GM12873 (cell line): ENCODE data around the gene CPT1C.

Source experiments
- CTCF ChIP-seq: IDR thresholded peaks from 2 replicates; pipeline ENCODE4 v1.5.1; 2012; ENCODE audit warnings: low read depth, mild to moderate bottlenecking, moderate library complexity, low read length, control low read depth; ENCODE audit not compliant: insufficient read depth; ENCODE audit errors: missing control alignments

CPT1C gene

GRCh38 chr19:49656456-49657109, 34.3 kb upstream of the CPT1C start:
- no peak for TF ChIP-seq CTCF

- TF ChIP-seq CTCF, result no peak
Observed at GRCh38 chr19:49657493-49658138, 33.3 kb upstream of the CPT1C start.

GRCh38 chr19:49658139-49658517, 32.8 kb upstream of the CPT1C start:
- TF ChIP-seq CTCF, result no peak

- TF ChIP-seq CTCF, result no peak
Observed at GRCh38 chr19:49658566-49659442, 32.1 kb upstream of the CPT1C start.

GRCh38 chr19:49660338-49660961, 30.5 kb upstream of the CPT1C start:
- TF ChIP-seq CTCF, result no peak

- no peak for TF ChIP-seq CTCF
Observed at GRCh38 chr19:49662011-49662410, 28.9 kb upstream of the CPT1C start.

GRCh38 chr19:49663224-49663623, 27.7 kb upstream of the CPT1C start:
- no peak for TF ChIP-seq CTCF
